SHP77 (cell line): ENCODE results near the gene KCNN4.
A peak's percentile ranks its signal among the peaks of the same experiment; 100 is the strongest.
"Not testable (repeated sequence)": the region's sequence is repeated elsewhere in the genome, so short reads cannot be mapped to it uniquely, and the experiment has no call there.

Experiments
- DNase-seq, 2 experiments: peaks; one replicate each; lab custom pipeline; 2025; lab: John Stamatoyannopoulos, UW

Gene KCNN4

DNA sequence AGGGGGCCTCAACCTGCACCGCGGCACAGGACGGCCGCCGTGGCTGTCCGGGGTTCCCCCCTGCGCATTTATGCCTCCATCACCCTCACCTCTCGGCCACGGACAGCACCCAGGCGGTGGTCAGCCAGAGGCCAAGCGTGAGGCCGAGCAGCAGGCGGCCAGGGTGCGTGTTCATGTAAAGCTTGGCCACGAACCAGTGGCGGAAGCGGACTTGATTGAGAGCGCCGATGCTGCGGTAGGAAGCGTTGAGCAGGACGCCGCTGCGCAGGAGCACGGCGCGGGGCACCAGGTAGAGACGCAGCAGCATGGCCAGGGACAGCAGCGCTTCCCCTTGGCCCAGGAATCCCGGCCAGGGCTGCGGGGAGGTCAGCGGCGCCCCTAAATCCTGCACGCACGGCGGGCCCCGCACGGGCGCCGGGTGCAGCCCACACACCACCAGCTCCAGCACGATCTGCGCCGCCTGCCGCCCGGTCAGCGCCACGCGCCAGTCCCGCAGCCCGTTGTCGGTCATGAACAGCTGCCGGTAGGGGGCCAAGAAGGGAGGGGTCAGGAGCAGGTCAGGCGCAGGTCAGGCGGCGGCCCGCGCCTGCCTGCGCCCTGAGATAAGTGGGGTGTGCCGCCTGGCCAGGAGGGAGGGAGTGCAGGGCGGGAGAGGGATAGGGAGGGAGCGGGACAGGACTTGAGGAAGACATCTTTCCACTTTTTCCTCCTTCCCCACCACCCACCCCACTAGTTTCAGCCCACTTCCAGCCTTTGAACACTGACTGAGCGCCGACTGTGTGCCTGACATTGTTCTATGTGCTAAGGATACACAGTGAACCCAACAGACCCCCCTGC, 6.5 kb downstream of the KCNN4 start:
- DNase-seq = no peak

DNA sequence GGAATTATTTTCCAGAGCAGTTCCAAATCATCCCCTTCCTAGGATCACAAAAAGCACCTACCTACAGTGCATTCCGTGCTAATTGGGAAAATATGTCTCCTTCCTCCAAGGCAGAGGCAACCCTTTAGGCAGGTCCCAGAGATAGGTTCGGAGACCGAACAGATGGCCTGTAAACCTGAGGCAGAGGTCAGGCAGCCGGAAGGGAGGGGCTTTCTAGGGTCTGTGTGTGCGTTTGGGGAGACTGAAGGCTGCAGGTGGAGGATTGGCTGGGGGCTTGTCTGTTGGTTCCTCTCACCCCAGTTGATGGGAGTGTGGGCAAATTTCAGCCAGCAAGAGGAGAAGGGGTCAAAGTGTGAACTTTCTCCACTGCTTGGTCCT, 7.1 kb downstream of the KCNN4 start:
- DNase-seq = no peak

DNA sequence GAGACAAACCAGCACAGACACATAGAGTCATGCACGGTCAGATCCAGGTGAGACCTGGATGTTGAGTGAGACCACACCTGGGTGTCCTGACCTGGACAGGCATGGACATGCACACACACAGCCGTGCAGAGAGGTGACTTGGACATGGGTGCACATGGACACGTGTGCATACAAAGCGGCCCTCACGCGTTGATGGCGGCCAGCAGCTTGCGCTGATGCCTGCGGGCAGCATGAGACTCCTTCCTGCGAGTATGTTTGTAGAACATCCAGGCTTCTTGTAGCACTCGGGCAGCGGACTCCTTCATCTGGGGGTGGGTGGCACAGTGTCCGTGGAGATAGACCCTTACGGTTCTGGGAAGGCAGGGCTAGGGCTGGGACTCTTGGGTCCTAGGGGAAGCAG, 11.5 kb downstream of the KCNN4 start:
- DNase-seq = no peak

DNA sequence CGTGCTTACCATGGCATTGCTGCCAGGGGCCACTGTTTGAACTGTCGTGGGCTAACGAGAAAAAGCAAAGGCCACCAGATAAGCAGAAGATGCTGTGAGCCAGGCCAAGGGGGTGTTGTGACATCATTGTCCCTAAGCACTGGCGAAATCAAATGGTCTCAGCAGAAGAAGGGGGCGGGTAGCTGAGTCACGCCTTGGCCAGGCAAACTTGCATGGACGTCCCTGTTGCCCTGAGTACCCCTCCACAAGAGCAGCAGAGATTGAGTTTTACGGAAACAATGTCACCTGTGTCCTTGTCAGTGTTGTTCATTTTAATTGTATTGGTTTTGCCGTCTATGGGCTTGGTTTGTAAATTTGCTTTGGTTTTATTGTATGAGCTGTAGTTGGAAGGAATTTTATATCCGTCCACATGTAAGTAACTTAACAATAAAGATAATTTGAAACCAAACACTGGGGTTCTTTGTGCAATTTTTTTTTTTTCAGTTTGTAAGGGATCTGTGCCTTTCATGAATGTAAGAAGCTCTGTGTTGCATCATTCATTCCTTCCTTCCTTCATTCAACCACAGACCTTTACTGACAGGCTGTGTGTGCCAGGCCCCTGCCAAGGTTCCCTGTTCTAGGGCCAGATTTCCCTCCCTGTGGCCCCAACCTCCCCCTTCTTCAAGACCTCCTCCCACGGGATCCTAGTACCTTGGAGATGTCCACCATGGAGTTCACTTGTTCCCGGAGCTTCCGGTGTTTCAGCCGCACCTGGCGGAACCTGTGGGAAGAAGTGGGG, 12.3 kb downstream of the KCNN4 start:
- DNase-seq = no peak

DNA sequence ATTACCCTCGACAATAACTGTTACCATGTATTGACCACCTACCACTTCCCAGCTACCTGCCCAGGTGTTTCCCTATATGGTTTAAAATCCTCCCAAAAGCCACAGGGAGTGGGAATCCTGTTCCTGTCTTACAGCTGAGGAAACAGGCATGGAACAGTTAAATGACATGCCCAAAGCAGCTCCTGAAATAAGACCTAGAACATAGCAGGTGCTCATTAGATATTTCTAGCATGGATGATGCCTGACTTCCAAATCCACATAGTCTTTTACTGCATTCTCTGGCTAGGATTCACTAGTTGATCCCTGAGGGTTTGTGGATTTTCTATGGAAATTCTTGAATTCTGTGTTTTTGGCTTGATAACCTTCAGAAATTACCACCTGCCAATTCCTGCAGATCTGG, 13.0 kb downstream of the KCNN4 start:
- DNase-seq = no peak

DNA sequence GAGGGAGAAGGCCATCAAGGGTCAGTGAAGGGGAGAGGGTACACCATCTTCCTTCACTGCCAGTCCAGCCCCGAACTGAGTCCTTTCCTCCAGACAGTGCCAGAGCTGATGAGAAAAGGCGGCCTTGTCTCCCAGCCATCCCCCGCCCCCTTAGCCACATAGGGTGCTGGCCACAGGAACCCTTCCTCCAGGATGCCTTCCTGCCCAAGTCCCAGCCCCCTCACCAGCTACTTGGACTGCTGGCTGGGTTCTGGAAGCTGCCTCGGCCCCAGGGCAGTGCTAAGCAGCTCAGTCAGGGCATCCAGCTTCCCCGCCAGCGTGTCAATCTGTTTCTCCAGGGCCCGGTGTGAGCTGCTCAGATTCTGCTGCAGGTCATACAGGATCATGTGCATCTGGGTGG, 13.5 kb downstream of the KCNN4 start:
- no peak for DNase-seq

DNA sequence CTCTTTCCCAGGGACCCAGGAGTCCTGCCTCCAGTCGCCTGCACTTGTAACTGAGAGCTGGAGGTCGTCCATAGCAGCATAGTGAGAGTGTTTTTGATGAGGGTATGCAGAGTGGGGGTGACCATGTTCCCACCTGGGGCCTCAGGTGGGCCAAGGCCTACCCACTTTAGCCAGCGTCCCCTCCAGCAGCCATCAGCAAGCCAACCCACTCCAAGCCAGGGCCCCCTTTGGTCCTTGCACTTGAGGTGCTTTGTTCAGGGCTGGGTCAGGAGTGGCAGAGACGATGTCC, 14.1 kb downstream of the KCNN4 start:
- DNase-seq = no peak

DNA sequence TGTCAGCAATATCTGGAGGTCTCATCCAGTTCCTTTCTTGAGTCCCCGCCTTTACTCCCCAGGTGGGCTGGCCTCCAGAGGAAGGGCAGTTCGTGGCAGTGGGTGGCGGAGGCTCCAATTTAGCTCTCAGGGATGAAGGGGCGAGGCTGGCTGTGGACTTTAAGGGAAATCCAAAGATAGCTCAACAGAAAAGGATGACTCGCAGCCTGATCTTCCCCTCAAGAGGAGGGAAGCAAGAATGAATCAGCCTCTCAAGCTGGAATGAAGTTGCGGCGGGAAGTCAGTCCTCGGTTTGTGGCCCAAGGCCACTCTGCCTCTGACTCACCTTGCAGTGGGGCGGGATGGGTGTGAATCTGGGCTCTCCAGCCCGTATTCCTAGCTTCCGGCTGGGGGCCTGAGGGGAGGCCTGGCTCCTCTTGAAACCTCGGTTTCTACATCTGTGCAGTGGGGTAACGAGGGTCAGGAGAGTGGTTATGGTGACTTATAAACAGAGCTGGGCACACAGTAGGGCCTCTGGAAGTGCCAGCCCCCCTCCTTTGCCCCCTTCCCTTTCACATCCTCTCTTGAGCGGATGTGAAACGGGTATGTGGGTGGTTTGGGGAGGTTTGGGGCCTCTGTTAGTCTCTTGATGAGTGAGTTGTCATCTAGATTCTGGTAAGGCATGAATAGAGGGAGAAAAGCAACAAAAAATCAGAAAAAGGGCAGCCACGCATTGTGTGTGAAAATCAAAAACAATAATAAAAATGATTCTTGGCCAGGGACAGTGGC, 15.5 kb downstream of the KCNN4 start:
- DNase-seq = no peak

DNA sequence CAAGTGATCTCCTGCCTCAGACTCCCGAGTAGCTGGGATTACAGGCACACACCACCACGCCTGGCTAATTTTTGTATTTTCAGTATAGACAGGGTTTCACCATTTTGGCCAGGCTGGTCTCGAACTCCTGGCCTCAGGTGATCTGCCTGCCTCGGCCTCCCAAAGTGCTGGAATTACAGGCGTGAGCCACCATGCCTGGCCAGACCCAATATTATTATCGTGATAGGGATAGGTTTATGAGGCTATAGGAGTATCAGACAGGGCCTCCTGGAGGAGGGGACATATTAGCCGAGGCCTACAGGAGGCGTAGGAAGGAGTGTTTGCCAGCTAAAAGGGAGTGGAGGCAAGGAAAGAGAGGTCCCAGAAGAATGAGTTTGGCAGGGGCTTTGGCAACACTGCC, 16.1 kb downstream of the KCNN4 start:
- not testable (repeated sequence) for DNase-seq

DNA sequence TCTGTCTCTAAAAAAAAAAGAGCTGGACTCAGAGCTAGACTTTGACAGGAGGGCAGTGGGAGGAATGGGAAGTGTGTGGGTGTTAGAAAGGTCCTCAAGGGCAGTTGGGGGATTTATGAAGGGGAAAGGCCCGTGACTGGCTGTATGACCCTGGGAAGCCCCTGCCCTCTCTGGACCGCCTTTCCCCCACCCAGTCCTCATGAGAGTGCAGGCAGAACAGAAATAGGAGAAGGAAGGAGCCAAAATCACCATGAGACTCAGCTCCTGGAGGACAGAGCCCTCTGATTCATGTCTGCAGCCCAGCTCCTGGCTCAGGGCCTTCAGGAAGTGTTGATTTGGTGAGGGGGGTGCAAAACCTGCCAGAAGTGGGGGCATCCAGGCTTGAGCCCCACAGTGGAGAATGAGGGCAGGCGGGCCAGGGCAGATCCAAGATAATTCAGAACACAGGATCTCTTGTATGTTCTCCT, 17.3 kb downstream of the KCNN4 start:
- no peak for DNase-seq

DNA sequence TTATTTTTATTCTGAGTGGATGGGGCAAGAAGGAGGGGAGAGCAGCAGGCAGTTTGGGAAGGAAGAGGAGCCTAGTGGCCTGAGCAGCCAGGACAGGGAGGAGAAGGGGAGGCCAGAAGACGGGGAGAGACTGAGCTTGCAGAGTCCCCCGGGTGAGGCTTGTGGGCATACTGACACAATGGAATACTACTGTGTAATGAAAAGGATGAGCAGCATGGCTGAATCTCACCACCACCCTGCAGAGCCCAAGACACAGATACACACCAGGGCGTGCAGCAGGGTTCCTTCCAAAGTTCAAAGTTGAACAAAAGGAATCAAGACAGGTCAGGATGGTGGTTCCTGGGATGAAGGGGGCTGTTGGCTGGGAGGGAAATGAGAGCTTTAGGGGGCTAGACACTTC, 18.0 kb downstream of the KCNN4 start:
- no peak for DNase-seq

DNA sequence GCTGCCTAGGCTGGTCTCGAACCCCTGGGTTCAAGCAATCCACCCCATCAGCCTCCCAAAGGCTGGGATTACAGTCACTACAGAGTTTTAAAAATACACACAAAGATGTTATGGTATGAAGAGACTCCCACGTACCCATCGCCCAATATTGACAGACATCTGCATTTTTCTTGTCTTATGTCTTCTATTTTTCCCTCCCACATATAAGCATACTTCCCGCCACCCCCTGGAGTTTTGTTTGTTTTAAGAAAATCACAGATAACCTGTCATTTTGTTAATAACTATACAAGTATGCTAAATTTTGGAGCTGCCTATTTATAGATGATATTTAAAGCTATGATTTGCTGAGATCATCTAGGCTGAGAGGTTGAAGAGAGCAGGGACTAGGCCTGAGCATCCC, 19.8 kb downstream of the KCNN4 start:
- no peak for DNase-seq

DNA sequence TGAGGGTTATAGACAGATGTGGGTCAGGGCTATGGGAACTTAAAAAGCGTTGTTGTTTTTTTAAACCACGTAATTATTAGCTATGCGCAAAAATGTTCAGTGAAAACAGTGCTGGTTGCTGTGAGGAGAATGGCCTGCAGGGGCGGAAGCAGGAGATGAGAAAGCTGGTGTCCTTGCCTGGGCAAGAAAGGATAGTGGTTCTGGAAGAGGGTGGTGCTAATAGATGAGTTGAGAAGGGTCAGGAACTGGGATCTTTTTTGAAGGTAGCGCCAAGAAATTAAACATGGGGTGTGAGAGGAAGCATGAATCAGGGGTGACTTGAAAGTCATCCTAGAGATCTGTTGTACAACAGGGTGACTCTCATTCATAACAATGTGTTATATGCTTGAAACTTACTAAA, 21.3 kb downstream of the KCNN4 start:
- DNase-seq = peak in 1 of 2 experiments; percentile 22

DNA sequence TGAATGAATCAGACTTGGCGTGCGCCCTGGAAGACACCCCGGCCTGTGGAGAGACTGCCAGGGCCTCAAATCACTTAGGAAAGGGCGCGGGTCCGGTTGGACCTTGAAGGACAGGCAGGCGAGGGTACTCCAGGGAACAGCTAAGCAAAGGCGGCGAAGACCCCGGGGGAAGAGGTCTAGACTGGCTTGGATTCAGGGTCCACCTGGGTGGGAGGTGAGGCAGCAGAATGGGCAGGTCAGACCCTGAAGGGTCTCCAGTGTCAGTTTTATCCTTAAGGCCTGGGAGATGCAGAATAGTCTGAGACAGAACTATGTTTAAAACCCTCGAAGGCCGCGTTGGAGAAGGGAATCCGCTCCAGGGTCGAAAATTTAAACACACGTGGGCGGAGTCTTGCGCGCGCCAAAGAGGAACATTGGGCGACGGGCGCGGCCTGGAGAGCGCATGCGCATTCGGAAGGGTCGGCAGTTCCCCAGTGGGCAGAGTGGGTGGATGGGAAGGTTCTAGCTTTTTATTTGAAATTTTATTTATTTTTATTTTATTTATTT, 25.4 kb downstream of the KCNN4 start:
- peak; percentile 64 to 67 for DNase-seq

DNA sequence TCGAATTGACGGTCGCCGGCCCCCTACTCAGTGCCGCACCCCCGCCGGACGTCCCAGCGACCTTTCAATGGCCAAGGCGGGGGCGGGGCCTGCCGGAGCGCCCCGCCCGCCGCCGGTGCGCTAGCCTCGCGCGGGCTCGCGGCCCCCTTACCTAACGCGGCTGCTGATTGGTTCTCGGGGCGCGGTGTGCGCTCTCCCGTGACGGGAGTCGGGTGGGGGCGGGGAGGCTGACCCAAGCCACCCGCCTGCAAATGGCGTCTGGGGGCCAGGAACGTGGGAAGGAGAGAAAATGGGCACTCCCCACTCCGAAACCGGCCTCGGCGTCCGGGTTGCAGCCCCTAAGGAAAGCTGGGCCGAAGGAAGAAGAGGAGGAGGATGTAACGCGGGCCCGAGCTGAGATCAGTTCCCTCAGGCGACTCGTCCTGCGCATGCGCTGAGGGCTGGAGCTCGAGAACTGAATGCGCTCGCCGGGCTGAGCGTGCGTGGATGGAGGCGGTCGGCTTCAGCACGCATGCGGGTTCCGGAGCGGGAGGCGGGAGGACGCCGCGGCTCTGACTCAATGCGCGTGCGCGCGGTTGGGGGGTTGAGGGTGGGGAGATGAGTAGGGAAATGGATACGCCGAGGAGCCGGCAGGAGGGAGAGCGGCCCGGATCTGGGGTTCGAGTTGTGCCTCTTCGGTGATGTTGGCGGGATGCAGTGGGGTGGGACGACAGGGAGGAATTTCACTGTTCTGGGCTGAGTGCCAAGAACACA, 26.1 kb downstream of the KCNN4 start, which contains the start of gene SMG9:
Gene SMG9, minus strand, starts transcription at position 460 of the 753 bp plus-strand sequence. CDS start 4,221 bp downstream, outside the sequence.
- peak; percentile 90 to 92 for DNase-seq

DNA sequence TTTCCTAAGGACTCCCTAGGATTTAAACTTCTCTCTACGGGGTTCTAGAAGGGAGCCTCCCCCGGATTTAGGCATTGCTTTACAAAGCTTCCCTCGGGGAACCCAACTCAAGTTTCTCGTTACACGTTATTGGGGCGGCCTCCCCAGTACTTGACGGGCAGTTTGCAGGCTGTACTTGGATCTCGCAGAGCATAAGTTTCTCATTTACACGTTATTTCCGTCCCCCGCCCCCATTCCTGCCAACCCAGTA, 26.6 kb downstream of the KCNN4 start:
- no peak for DNase-seq

DNA sequence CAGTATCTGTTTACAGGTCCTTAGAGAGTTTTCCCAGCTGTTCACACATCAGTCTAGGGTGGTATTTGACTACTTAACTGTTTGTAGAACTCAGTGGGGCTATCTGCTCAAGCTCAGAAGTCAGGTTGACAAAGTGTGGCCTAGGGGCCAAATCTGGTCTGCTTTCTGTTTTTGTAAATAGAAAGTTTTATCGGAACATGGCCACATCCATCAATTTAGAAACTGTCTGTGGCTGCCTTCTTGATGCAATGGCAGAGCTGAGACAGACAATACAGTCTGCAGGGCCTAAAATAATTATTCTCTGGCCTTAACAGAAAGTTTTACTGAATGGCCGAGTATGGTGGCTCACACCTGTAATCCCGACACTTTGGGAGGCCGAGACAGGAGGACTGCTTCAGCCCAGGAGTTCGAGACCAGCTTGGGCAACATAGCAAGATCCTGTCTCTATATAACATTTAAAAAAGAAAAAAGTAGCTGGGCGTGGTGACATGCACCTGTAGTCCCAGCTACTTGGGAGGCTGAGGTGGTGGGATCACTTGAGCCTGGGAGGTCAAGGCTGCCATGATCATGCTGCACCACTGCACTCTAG, 28.4 kb downstream of the KCNN4 start:
- no peak for DNase-seq

DNA sequence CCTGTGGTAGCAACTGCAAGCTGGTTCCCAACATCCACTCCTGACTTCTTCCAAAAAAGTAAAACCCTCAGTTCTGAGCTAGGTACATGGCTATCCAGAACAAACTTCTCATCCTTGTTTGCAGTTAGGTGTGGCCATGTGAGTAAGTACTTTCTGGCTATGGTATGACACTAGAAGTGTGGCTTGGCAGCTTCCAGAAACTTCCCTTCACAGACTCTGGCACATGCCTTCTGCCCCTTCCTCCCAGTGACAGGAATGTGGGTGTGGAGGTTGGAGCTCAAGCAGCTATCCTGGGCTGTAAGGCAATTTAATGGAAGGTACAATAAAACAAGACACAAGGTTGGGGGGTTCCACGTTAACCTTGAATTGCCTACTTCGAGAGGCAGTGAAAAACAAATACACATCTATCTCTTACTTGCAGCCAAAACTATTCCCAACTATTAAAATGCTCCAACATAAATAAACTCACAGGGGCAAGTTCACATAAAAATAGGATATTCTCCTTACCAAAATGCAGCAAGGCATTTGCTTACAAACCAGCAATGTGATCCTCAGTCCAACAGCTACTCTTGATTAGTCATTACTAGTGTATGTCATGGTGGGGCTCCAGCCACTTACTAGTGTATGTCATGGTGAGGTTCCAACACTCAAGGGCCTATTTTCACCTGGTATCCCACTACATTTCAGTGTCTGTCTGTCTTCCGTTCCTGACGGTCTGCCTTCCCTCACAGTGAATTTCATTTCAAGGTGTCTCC, 29.1 kb downstream of the KCNN4 start:
- DNase-seq = no peak

DNA sequence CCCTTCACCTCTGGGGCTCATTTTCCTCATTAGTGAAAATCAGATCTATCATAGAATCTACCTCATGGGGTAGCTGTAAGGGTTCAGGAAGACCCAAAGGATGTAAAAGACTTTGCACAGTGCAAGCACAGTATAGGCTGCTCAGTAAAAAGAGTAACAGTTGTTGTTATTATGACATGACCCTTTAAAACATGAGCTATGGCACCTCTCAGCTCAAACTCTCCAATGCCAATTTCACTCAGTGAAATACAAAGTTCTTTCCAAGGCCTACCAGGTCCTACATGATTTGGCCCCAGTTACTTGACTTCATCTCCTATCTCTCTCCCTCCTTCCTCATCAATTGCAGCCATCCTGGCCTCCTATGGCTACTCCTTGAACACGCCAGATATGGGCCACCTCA, 30.9 kb downstream of the KCNN4 start:
- DNase-seq = no peak

DNA sequence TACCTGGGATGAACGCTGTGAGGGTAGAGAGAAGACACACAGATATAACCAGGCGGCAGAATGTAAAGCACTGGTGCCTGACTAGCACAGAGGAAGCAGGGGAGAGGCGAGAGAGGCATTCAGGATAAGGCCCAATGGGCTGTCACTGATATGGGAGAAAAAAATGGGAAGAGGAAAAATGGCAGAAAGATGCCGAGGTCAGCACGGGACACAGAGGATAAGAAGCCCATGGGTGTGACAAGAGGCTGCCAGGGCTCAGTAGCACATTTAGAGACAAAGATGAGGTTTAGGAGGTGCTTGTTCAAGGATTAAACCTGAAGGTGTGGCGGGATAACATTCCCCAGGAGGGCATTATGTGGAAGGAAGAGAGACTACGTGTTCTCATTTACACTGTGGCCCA, 31.6 kb downstream of the KCNN4 start:
- DNase-seq = no peak

DNA sequence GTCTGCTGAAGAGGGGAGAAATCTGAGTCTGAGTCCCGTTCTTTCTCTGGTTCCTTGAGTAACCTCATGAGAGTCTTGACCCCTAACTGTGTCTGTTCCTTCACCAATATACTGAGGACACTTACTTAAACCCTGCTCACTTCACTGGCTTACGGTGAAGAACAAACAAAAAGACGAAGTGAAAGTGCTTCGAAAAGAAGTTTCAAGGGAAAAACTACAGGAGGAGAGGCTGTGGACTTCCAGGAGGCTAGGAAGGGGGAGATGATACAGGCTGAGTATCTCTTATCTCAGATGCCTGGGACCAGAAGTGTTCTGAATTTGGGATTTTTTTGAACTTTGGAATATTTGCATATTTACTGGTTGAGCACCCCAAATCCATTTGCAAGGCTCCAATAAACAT, 32.1 kb downstream of the KCNN4 start:
- no peak for DNase-seq
